ENCODE data around the gene SELENON.

SELENON gene

GRCh38 chr1:25770541-25771220 lies 29.3 kb upstream of the SELENON start:
- no peak for DNase-seq (ENCODE audit: low read depth in 1 of 2, low spot score in 1 of 2)

GRCh38 chr1:25771221-25772114 lies 28.5 kb upstream of the SELENON start:
- DNase-seq (ENCODE audit: low read depth in 1 of 2, low spot score in 1 of 2): peak in 1 of 2 donors; percentile 12

GRCh38 chr1:25772164-25772563 lies 27.8 kb upstream of the SELENON start:
- DNase-seq (ENCODE audit: low read depth in 1 of 2, low spot score in 1 of 2): no peak

GRCh38 chr1:25772692-25773245 lies 27.2 kb upstream of the SELENON start:
- DNase-seq (ENCODE audit: low read depth in 1 of 2, low spot score in 1 of 2): no peak

- no peak for DNase-seq (ENCODE audit: low read depth in 1 of 2, low spot score in 1 of 2)
Observed at GRCh38 chr1:25773441-25774125, 26.4 kb upstream of the SELENON start.

GRCh38 chr1:25774206-25774803 lies 25.7 kb upstream of the SELENON start:
- no peak for DNase-seq (ENCODE audit: low read depth in 1 of 2, low spot score in 1 of 2)

GRCh38 chr1:25774921-25775771 lies 24.8 kb upstream of the SELENON start:
- DNase-seq (ENCODE audit: low read depth in 1 of 2, low spot score in 1 of 2): peak; percentile 52 to 86

GRCh38 chr1:25779388-25779787 lies 20.6 kb upstream of the SELENON start:
- DNase-seq (ENCODE audit: low read depth in 1 of 2, low spot score in 1 of 2): no peak

- no peak for DNase-seq (ENCODE audit: low read depth in 1 of 2, low spot score in 1 of 2)
Observed at GRCh38 chr1:25779894-25780293, 20.1 kb upstream of the SELENON start.

- DNase-seq (ENCODE audit: low read depth in 1 of 2, low spot score in 1 of 2): no peak
Observed at GRCh38 chr1:25780318-25781129, 19.5 kb upstream of the SELENON start.

- no peak for DNase-seq (ENCODE audit: low read depth in 1 of 2, low spot score in 1 of 2)
Observed at GRCh38 chr1:25781130-25781433, 18.9 kb upstream of the SELENON start.

GRCh38 chr1:25782608-25783201 lies 17.3 kb upstream of the SELENON start:
- no peak for DNase-seq (ENCODE audit: low read depth in 1 of 2, low spot score in 1 of 2)

- no peak for DNase-seq (ENCODE audit: low read depth in 1 of 2, low spot score in 1 of 2)
Observed at GRCh38 chr1:25784575-25785051, 15.4 kb upstream of the SELENON start.

GRCh38 chr1:25785333-25786067 lies 14.5 kb upstream of the SELENON start:
- DNase-seq (ENCODE audit: low read depth in 1 of 2, low spot score in 1 of 2): no peak

GRCh38 chr1:25786887-25787759 lies 12.9 kb upstream of the SELENON start:
- no peak for DNase-seq (ENCODE audit: low read depth in 1 of 2, low spot score in 1 of 2)

- DNase-seq (ENCODE audit: low read depth in 1 of 2, low spot score in 1 of 2): no peak
Observed at GRCh38 chr1:25787760-25788166, 12.2 kb upstream of the SELENON start.

- no peak for DNase-seq (ENCODE audit: low read depth in 1 of 2, low spot score in 1 of 2)
Observed at GRCh38 chr1:25790472-25790871, 9.5 kb upstream of the SELENON start.
